Measurements from ENCODE around the gene RAD51B.

RAD51B gene

DNA sequence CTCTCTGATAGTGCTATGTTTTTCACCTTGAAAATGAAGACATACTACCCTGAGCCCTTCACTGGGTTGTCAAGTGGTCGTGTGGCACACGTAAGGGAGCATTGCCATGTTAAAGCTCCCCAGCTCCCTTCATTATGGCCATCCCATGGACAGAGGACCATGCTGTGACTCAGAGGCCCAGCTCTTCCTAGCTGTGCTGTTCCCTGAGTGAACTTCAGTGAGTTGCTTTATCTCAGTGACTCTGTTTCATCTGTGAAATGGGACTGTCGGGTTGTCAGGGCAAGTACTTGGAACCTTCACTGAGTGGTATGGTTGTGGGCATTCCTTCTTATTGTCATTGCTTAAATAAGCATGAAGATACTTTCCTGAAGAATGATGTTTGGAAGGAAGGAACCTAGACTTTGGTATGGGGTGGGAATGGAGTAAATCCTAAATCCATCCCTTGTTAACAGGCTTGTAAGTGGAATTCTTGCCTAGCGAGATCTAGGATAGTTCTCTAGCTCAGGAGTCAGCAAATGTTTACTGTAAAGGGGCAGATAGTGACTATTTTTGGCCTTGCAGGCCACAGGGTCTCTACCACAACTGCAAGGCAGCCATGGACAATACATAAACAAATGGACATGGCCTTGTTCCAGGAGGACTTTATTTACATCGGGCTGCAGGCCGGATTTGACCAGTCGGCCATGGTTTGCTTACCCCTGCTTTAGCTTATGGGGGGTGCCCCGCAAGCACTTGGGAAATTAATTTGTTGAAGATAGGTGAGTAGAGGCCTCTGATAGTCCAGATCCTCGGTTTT lies 689.8 kb downstream of the RAD51B start:
- no peak for DNase-seq (ENCODE audit: low read depth in 2 of 2)

DNA sequence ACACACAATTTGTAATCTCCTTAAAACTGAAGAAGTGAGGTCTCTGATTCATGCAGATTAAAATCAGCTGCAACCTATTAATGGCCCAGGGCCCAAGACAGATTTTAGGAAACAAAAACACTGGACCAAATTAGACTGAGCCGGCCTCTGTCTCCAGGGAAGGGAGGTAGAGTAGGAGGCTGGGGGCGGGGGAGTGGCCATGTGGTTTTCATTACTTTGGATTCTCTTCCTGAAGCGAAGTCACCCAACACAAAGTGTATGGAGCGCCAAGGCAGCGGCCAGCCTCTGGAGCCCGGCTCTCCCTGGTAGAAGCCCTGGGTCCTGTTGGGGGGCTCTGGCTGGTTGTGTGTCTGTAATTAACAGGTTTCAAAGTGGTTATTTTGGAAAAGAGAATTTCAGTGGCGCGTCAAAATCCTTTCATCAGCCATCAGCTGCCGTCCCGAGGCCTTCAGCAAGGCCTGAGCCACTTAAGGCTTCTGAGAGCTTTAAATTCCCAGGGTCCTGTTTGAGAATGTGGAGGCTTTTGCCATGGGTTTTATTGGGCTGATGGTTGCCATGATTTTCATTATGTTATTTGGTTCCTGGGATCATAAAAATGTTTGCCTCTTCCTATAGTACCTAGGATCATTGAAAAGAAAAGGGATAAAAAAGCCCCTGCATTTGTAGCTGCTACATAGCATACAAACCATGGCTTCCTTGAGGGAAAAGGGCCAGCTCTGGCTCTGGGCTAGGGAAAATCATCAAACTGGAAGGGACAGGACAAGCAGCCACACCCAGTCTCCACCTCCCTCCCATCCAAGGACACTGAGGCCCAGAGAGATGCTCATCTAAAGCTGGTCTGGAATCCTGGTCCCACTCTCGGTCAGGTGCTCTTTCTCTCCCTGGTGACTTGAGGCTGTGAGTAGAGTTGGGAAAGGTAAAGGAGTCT lies 690.9 kb downstream of the RAD51B start:
- DNase-seq (ENCODE audit: low read depth in 2 of 2) = no peak

DNA sequence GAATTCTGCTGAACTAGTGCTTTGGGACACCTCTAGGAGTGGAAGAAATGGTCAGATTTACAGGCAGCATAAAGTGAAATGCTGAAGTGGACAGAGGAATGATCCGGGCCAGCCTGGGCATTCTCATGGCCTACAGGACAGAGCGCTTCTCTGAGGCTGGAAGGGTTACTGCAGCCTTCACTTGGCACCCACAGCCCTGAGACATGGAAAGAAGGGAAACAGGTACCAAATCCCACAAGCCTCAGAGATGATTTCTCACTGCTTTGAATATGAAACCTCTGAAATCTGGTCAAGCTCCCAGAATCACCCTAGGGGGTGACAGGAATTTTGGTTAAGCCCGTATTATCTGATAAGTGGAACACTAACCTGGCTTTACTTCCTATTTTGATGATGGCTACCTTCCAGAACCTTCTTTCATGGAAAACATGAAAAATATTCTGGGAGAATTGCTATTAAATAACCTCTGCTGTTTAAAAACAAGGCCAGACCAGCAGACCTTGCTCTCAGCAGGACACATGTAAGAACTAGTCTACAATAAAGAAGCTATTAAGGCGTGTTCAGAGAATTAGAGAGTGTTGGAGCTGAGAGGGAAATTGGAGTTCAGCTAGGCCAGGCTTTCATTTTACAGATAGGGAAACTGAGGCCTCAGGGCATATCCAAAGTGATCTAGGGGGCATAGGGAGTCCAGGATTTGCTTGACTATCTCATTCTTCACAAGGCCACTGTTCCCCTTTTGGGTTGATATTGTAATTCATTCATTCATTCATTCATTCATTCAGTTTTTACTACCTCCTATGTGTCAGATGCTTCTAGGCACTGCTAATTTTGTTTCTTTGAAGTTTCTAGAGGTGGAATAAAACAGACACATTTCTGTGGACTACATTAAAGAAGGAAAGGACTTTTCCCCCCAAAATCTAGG lies 691.8 kb downstream of the RAD51B start:
- DNase-seq (ENCODE audit: low read depth in 2 of 2) = no peak

DNA sequence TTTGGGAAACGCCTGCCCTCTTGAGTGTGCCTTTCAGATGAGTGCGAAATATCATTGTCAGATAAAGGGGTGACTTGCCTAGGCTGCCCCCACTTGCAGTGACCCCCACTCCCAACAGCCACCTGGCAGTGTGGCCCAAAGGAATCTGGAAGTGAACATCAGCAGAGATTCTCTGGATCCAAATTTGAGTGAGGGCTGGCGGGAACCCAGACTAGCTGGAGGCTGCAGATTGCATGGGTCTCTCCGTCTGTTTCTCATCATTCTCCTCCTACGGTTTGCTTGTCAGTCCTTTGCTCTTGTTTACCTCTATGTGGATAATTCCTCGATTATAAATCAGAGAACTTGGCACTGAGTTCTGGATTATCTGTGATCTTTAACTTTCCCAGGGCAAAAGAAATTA lies 692.5 kb downstream of the RAD51B start:
- DNase-seq (ENCODE audit: low read depth in 2 of 2) = no peak

DNA sequence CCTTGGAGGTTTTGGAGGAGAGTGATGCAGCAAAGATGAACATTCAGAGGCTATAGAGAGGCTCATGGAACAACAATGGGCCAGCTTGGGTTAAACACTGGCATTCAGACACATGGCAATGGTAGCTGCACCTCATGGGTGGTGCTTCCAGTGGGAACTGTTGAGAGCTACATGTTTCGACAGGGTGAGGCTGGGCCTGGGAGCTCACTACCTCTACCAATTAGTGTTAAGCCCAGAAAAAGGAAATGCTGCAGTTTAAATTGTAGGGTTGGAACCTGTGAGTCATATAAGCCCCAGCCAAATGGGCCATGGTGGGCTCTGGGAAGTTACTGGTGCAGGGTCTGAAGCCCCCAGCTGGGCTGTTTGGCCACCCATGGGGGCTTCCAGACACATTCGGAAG lies 693.6 kb downstream of the RAD51B start:
- DNase-seq (ENCODE audit: low read depth in 2 of 2) = no peak

DNA sequence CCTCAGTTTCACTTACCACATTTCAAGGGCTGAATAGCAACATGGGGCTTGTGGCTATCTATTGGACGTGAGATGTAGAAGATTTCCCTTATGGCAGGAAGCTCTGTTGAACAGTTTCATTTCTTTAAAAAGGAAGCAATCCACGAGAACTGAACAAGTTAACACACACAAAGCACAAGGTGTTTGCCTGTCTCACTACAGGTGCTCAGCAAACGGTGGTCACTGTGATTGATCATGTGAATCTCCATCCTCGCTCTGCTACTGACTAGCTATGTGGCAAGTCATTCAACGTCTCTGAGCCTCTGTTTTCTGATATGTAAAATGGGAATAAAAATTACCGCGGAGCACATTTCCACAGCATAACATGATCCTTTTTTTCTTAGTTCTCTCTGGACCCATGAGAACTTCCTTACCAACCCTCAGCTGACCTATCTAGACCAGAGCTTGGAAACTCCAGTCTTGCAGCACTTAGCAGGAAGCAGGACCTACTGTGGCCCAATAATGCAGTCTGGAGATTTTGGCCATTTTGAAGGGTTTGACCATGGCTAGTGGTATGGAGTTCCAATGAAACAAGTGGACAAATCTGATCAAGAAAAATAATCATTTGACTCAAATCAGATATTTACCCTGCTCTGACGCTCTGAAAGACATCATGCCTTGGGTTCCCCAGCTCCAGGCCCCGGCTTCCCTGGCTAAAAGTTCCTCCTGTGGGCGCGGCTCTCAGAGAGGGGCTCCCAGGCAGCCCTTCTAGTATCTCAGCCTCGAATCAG lies 694.4 kb downstream of the RAD51B start:
- DNase-seq (ENCODE audit: low read depth in 2 of 2) = no peak

DNA sequence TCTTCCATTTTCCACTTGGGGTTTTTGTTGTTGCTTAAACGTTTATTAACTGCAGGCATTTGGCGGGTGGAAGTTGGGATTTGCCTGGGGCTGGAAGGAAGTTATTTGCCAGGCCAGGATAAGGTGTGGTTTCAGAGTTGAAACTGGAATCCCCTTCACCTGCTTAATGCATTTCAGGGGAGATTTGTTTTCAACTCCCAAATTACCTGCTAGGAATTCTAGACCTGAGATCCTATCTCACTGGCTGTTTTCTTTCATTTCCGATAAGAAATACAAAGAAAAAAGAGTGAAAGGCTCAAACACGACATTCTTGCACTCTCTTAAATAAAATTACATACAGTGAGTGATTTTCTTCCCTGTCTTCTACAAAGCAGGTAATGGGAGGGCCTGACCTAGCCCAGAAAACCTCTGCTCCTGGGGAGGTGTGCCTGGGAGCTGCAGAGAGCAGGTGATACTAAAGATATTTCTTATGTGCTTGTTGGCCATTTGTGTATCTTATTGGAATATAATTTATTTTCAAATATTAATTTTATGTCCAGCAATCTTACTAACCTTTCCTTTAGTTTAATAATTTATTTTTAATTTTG lies 695.1 kb downstream of the RAD51B start:
- no peak for DNase-seq (ENCODE audit: low read depth in 2 of 2)

DNA sequence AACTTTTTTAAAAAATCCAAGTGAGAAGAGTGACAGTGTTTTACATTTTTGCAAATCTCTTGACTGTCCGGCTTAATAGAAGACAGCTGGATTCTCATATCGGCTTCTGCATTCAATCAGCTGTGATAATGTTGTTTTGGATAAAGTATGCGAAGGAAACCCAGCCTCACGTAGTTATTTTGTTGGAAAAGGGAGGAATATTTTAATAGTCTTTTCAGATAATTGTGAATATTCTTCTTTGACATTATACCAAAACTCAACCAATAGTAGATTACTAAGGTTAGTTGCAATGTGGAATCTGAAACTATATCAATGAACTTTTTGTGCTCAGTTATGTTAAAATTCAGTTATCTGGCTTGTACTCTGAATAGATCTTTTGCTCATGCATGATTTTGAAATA lies 696.8 kb downstream of the RAD51B start:
- DNase-seq (ENCODE audit: low read depth in 2 of 2) = no peak

DNA sequence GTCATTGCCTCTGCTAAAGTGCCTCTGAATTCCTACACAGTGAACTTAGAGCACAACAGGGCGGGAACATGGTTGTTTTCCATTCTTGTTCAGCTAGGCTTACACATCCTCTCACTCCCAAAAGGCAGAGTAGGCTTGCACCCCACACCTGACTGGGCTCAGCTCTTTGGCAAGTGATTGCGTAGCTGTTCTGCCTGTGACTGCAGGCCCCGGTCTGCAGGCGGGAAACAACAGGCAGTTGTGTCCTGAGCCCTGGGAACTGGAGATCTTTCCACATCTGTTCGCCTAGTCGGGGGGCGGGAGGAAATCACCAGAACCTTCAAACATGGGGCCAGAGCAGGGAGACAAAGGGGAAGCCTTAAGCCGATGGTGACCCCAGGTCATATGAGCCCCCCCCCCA lies 698.6 kb downstream of the RAD51B start:
- no peak for DNase-seq (ENCODE audit: low read depth in 2 of 2)

DNA sequence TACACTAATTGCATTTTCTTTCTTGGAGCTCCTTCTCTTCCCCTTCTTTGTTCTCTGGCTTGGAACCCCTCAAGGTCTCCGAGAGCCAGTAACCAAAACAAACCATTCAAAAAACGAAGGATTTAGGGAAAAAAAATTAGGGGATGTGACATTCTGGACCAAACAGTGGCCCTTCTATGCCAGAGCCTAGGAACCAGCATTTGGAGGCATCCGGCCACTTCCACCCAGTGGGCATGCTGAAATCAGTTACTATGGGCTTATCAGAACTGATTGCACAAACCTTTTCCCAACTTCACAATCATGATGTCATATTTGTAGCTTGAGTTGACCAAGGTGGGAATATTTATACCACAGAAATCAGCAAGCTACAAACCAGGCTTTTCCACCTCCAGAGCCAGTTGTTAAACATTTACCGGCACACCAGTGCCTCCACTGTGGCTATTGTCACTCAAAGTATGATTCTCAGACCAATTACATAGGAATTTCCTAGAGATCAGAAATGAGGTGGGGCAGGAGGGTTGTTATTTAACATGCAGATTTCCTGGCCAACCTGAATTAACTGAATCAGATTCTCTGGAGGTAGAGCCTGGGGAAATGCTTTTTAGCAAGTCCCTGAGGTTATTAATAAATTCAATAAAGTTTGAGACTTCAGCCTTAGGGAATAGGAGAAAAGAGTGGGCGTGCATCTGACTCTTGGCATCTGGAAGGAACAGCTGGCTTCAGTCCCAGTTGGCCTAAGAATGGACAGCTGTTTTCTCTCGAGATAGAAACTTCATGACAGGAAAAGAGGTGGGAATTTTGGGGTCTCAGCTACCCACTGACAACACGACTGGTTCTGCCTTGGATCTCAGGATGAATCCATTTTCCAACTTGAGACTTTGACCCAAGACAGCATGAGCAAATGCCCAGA lies 699.4 kb downstream of the RAD51B start:
- DNase-seq (ENCODE audit: low read depth in 2 of 2) = no peak

DNA sequence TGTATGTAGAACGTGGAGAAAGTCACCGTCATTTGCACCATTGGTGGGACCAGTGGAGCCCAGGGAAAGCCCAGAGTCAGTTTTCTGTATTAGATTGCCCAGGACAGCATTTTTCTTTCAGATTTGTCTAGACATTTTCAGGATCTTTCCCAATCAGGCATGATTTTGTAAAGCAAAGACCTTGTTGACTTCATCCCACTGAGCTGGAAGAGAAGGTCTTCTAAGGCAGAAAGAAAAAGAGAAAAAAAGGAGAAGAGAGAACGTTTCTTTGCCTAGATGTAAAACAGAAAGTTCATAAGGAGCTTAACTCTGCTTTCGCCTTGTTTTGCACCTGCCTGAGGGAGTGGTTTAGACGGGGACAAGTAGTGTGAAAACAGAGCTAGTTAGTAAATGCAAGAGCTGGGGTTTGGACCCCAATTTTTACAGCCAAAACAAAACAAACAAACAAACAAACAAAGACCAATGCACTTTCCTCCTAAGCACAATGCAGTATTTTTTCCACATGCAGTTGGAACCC lies 700.1 kb downstream of the RAD51B start:
- DNase-seq (ENCODE audit: low read depth in 2 of 2) = no peak

DNA sequence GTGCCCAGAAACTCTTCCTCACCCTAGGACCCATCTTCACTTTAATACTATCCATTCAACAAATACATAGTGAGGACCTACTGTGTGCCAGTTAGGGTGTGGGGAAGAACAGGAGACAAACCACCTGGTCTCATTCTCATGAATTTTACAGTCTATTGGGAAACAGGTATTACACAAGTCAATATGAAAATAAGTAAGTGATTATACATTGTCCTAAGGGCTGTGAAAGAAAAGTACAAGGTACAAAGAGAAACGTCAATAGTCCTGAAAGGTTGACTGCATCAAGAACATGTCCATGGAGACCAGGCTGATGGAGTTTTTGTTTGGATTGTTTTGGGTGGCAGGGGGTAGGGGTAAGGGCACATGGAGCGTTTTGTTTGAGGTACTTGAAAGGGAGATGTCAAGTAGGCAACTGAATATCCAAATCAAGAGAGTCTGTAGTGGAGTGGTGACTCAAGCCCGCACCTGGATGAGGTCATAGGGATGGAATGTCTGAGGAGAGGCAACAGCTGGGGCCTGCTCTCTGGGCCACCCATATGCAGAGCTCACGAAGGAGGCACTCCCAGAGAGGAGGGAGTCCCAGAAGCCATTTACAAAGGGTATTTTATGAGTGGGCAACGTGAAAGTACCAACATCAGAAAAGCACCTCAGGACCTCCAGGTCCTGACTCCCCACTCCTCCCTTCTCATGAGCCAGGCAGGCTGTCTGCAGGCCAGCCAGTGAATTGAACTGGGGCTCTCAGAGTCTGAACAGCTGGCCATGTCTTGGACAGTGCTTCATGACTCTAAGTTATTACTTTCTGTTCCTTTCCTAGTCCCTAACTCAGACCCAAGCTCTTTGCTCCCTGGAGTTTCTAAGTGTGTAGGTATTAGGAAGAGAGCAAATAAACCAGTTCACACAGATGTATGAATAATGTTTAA lies 701.3 kb downstream of the RAD51B start:
- no peak for DNase-seq (ENCODE audit: low read depth in 2 of 2)

DNA sequence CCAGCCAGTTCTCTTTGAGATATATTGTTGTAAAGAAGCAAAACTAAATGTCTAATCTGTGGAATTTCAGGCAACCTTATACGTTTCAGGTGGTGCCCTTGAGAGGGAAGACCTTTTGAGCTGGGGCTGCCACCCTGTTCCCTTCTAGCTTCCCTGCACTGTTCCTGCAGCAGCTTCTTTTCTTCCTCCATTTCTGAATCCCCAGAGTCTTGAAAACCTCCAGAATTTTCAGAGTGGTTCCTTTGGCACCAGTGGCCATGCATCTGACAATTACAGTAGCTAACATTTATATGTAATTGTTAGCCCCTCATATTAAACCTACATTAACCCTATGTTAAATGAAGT lies 702.0 kb downstream of the RAD51B start:
- no peak for DNase-seq (ENCODE audit: low read depth in 2 of 2)

DNA sequence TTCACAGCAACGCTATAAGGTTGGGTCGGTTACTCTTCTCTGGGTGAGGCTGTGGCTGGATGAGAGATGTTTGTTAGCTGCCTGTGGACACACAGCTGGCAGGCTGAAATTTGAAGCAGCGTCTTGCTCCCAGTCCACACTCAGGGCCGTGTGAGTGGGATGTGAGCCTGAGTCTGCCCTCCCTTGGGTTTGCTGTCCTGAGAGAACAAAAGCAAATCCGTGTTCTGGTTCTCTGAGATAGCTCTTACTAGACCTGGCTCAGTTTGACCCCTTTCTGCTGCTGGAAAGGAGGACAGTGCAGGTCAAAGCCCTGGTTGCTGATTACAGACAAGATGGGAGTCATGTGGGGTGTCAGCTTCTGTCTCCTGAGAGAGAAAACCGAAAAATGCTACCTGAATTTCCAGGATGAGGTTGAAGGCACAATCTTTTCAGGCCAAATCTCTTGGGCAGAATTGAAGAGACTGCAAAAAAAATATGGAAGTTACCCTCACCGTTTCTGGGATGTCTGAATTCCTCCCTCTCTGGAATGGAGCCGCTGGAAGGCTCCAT lies 702.5 kb downstream of the RAD51B start:
- no peak for DNase-seq (ENCODE audit: low read depth in 2 of 2)

DNA sequence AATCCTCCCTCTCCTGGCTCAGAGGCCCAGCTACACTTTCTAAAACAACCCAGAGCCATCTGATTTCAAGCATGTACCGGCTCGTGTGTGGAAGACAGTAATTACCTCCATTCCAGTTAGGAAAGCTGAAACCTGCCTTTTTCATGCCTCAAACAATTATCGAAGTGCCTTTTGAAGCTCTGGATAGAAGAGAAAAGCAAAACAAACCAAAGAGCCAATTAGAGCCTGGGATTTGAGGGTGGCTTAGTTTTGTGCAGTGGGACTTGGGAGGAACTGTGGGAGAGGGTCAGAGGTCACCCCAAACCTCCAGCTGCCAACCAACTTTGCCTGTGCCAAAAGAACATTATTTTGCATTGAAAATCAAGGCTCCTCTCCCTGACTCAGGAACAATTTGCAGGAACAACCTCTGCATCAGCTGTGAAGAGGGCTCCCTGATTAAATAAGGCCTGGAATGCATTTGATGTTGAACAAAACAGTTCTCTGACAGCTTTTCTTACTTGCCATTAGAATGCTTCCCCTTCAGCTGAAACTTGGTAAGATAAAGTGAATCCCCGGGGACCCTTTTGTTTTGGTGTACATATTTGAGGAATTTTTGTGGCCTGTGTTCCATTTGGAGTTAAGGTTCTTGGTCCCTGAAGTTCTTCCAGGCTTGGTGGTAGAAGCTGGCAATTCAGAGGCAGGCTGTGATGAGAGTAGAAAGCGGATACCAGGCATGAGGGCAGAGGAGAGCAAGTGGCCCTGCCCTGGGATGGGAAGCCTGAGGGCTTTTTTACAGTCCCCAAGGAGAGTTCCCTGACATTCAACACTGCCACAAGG lies 703.1 kb downstream of the RAD51B start:
- DNase-seq (ENCODE audit: low read depth in 2 of 2) = no peak

DNA sequence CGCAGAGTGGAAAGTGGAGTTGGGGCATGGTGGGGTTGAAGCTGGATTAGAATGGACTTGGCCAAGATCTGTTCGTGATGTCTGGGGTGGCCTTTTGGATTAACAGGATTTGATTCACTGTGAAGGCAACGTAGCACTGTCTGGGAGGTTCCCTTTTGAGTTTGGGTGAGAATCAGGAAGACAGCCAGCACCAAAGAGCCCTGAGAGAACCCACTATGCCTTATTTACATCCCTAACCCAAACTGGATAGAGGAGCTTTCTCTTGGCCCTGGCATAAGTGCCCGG lies 703.7 kb downstream of the RAD51B start:
- DNase-seq (ENCODE audit: low read depth in 2 of 2) = no peak

DNA sequence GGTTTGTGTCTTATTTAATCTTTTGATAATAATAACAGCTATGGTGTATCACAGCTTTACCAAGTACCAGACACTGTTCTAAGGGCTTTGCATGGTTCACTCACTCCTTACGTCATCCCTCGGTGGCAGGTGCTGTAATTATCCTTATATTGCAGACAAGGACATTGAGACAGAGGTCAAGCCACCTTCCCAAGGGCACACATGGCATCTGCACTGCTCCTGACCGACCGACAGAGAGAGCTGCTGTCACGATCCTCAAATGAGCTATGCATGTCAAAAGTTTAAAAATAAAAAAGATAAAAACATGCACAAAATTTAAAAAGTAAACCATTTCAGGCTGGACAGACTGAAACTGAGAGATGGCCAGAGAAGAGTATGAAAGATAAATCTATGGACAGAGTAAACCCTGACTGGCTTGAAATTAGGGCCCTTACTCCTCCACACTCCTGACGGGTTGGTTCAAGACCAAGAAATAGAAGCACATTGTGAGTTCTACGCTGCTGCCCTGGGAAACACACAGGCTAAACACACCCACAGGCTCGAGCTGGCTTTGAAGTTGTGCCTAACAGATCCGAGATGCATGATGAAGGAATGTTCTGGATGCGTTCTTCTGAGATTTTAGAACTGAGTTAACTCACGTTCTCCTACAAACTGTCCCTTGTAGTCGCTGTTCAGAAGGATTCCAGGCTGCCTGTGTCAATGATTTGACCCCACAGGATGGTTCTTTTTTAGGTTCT lies 704.6 kb downstream of the RAD51B start:
- no peak for DNase-seq (ENCODE audit: low read depth in 2 of 2)

Measured in stimulated activated CD8-positive, alpha-beta memory T cell treated with anti-CD3 and anti-CD28 coated beads, Interleukin-2, amount 100 ng/mL, for 48 hours (primary cell).